ENCODE measurements around the gene CHCHD3.
"Not testable (repeated sequence)": the region's sequence is repeated elsewhere in the genome, so short reads cannot be mapped to it uniquely, and the experiment has no call there.

Gene CHCHD3

DNA sequence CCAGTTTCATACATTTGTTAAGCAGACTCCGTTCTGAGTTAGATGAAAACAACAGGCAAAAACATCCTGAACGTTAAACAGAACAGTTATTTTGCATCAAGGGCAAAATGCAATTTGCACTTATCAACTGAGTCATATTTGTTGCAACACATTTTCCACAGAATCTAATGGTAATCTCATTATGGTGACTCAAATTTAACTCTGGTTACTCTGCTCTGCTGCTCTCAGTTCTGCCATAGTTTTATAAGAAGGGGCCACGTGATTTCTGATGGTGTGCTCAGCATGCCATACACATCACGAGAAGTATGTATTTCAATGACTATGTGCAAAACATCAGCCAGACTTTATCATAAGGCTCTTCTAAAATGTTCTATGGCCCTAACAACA lies 148.8 kb downstream of the CHCHD3 start:
- Histone ChIP-seq H3K9ac (ENCODE audit: low read length) (no peak overlapping the region), H3K4me1 (ENCODE audit: low read length) (peaks cover 31% of the 10 kb centered on the region), H3K4me2 (ENCODE audit: low read length) (peak overlapping the region; percentile 38), H3K27me3 (ENCODE audit: low read depth, low read length) (no peaks in the 10 kb centered on the region), H4K20me1 (ENCODE audit: insufficient read depth, low read length) (peaks cover 6% of the 10 kb centered on the region; the same call in 1 of the 2 replicates), H3K4me3 (ENCODE audit: low read length) (no peak overlapping the region), H3K9me3 (ENCODE audit: insufficient read depth, low read length) (no peaks in the 10 kb centered on the region), H3K79me2 (ENCODE audit: low read length) (no peaks in the 10 kb centered on the region), H3K36me3 (replicated peaks; ENCODE audit: low read depth, low read length) (peaks cover 10% of the 10 kb centered on the region), H3K27ac (ENCODE audit: low read length) (peak overlapping the region; percentile 33; the same call in 1 of the 2 replicates), H2AFZ (ENCODE audit: low read depth, low read length) (no peak overlapping the region)
- no peak for TF ChIP-seq CTCF (IDR thresholded peaks at IDR 0.05; ENCODE audit: low read depth, low read length)
- TF ChIP-seq EZH2phosphoT487 (IDR thresholded peaks at IDR 0.05; ENCODE audit: low read depth) = no peak

DNA sequence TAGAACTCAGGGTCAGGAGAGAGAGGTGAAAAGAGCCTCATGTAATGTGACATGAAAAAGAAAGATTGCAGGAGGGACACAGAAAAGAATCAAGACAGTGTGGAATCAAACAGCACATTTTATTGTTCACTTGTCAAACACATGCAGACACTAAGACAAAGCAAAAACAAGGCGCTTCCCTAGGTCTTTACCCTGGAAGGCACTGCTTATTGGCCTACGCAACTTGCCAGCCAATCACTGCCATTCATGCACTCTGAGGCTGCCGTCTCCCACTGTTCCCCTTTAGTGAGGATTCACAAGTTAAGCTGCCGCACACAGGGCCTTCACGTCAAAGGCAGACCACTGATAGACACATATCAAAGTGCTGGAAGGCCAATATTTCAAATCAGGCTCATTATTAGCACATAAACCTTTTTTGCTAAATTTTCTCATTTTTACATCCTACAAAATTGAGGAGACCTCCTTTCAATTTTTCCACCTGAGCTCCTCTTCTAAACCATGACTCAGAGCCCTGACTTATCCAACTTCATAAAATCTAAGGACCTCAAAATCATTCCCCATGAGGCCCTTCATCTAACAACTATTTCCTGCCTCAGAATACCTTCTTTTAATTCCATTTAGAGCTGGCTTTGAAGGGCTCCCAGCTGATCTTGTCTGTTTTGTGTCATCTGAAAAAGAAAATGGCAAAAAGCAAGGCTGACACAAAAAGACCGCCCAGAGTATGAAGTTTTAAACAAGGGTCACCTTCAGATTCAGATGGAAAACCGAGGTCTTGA lies 149.4 kb downstream of the CHCHD3 start:
- Histone ChIP-seq H4K20me1 (ENCODE audit: insufficient read depth, low read length) (peaks cover 6% of the 10 kb centered on the region; the same call in 1 of the 2 replicates), H3K79me2 (ENCODE audit: low read length) (no peaks in the 10 kb centered on the region), H3K27ac (ENCODE audit: low read length) (peak overlapping the region; percentile 33; the same call in 1 of the 2 replicates)

GRCh38 chr7:132930881-132931280 lies 151.0 kb downstream of the CHCHD3 start:
- no peaks in the 10 kb centered on the region for H3K9me3 ChIP-seq (ENCODE audit: insufficient read depth, low read length)
- no peaks in the 10 kb centered on the region for H3K79me2 ChIP-seq (ENCODE audit: low read length)
- no peaks in the 10 kb centered on the region for H3K27me3 ChIP-seq (ENCODE audit: low read depth, low read length)
- peaks cover 8% of the 10 kb centered on the region for H3K36me3 ChIP-seq (replicated peaks; ENCODE audit: low read depth, low read length)
- H2AFZ ChIP-seq (ENCODE audit: low read depth, low read length) = no peak overlapping the region
- H4K20me1 ChIP-seq (ENCODE audit: insufficient read depth, low read length) = peaks cover 6% of the 10 kb centered on the region; the same call in 1 of the 2 replicates
- no peak overlapping the region for H3K4me2 ChIP-seq (ENCODE audit: low read length)
- H3K9ac ChIP-seq (ENCODE audit: low read length) = no peak overlapping the region
- no peak overlapping the region for H3K27ac ChIP-seq (ENCODE audit: low read length)
- no peak overlapping the region for H3K4me3 ChIP-seq (ENCODE audit: low read length)
- H3K4me1 ChIP-seq (ENCODE audit: low read length) = peaks cover 31% of the 10 kb centered on the region
- TF ChIP-seq EZH2phosphoT487 (IDR thresholded peaks at IDR 0.05; ENCODE audit: low read depth) (no peak), CTCF (IDR thresholded peaks at IDR 0.05; ENCODE audit: low read depth, low read length) (peak; percentile 49)

More for the DNA sequence above, 149.4 kb downstream of the CHCHD3 start:
- Histone ChIP-seq H3K27me3 (ENCODE audit: low read depth, low read length) (no peaks in the 10 kb centered on the region), H2AFZ (ENCODE audit: low read depth, low read length) (no peak overlapping the region), H3K4me3 (ENCODE audit: low read length) (no peak overlapping the region), H3K4me2 (ENCODE audit: low read length) (peak overlapping the region; percentile 38), H3K9me3 (ENCODE audit: insufficient read depth, low read length) (no peaks in the 10 kb centered on the region), H3K9ac (ENCODE audit: low read length) (no peak overlapping the region), H3K36me3 (replicated peaks; ENCODE audit: low read depth, low read length) (peaks cover 10% of the 10 kb centered on the region), H3K4me1 (ENCODE audit: low read length) (peaks cover 31% of the 10 kb centered on the region)
- TF ChIP-seq CTCF (IDR thresholded peaks at IDR 0.05; ENCODE audit: low read depth, low read length) (no peak), EZH2phosphoT487 (IDR thresholded peaks at IDR 0.05; ENCODE audit: low read depth) (no peak)

DNA sequence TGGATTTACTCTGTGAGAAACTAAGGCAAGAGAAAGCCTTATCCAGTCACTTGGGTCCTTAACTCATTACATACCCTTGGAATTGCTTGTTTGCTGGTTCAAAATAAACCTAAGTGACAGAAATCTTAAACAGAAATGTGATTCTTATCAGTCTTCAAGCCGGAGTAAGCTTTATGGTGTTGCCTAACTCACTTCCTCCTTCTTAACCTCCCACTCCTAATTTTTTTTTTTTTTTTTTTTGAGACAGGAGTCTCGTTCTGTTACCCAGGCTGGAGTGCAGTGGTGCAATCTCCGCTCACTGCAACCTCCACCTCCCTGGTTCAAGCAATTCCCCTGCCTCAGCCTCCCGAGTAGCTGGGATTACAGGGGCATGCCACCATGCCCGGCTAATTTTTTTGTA lies 151.9 kb downstream of the CHCHD3 start:
- H3K27me3 ChIP-seq (ENCODE audit: low read depth, low read length); H3K4me3 ChIP-seq (ENCODE audit: low read length); H3K4me2 ChIP-seq (ENCODE audit: low read length); H3K9ac ChIP-seq (ENCODE audit: low read length); H4K20me1 ChIP-seq (ENCODE audit: insufficient read depth, low read length); H3K9me3 ChIP-seq (ENCODE audit: insufficient read depth, low read length); H3K27ac ChIP-seq (ENCODE audit: low read length); H2AFZ ChIP-seq (ENCODE audit: low read depth, low read length); H3K79me2 ChIP-seq (ENCODE audit: low read length); H3K36me3 ChIP-seq (replicated peaks; ENCODE audit: low read depth, low read length): not testable (repeated sequence)
- H3K4me1 ChIP-seq (ENCODE audit: low read length) = peaks cover 31% of the 10 kb centered on the region
